ENCODE measurements around the gene IZUMO1. TPM values are rescaled to one million over a fixed set of nuclear protein-coding genes. Genes with fewer than 3 reads are reported as not detected.
"Not testable (repeated sequence)": the region's sequence is repeated elsewhere in the genome, so short reads cannot be mapped to it uniquely, and the experiment has no call there.

Gene IZUMO1
- polyA plus RNA-seq, 12 donors = 0.43 to 2.2 (median 1.1) TPM; not detected in 2

- DNase-seq = no peak
These were observed 31.7 kb downstream of the IZUMO1 start for GRCh38 chr19:48714759-48715675.

- peak; percentile 99 for DNase-seq
These were observed 32.6 kb downstream of the IZUMO1 start for GRCh38 chr19:48713864-48714755.

- no peak for DNase-seq
These were observed 33.5 kb downstream of the IZUMO1 start for GRCh38 chr19:48713041-48713863.

- no peak for DNase-seq
These were observed 35.5 kb downstream of the IZUMO1 start for GRCh38 chr19:48711106-48711662.

- DNase-seq = no peak
These were observed 38.2 kb downstream of the IZUMO1 start for GRCh38 chr19:48708471-48708870.

- no peak for DNase-seq
These were observed 41.3 kb downstream of the IZUMO1 start for GRCh38 chr19:48705431-48705830.

- no peak for DNase-seq
These were observed 43.4 kb downstream of the IZUMO1 start for GRCh38 chr19:48703316-48703715.

GRCh38 chr19:48702701-48703100, 44.0 kb downstream of the IZUMO1 start:
- no peak for DNase-seq

GRCh38 chr19:48698046-48698445, 48.7 kb downstream of the IZUMO1 start:
- DNase-seq = no peak

- no peak for DNase-seq
These were observed 50.2 kb downstream of the IZUMO1 start for GRCh38 chr19:48696353-48697010.

GRCh38 chr19:48695743-48696352, 50.9 kb downstream of the IZUMO1 start, which contains the start of gene FUT2:
FUT2 (plus strand) TSS chr19:48695971; CDS start chr19:48702957, 6,986 bp downstream.
- no peak for DNase-seq

- not testable (repeated sequence) for DNase-seq
These were observed 53.1 kb downstream of the IZUMO1 start for GRCh38 chr19:48693629-48694028.

Other genes with a start within 250 kb of the IZUMO1 start
- 1 to 10 TPM in 1 of 12 donors, under 1 TPM in 7, not detected in 4; 0.07 to 1.9 (median 0.12) TPM for gene LMTK3, start 235.1 kb downstream of the IZUMO1 start, polyA plus RNA-seq (ENCODE audit: insufficient read length in 12 of 12)
- gene SULT2B1, start 194.7 kb downstream of the IZUMO1 start, polyA plus RNA-seq (ENCODE audit: insufficient read length in 12 of 12) = 10 to 100 TPM in 1 of 12 donors, 1 to 10 TPM in 2, under 1 TPM in 5, not detected in 4; 0.13 to 13.1 (median 0.31) TPM
- under 1 TPM in 1 of 12 donors, not detected in 11; 0.57 TPM for gene SPACA4, start 140.2 kb downstream of the IZUMO1 start, polyA plus RNA-seq (ENCODE audit: insufficient read length in 12 of 12)
- gene FAM83E, start 131.8 kb downstream of the IZUMO1 start, polyA plus RNA-seq (ENCODE audit: insufficient read length in 12 of 12) = 10 to 100 TPM in 1 of 12 donors, 1 to 10 TPM in 2, under 1 TPM in 4, not detected in 5; 0.09 to 18.2 (median 0.46) TPM
- 1,000 to 10,000 TPM; 1,133 to 1,917 (median 1,470) TPM for gene RPL18, start 127.7 kb downstream of the IZUMO1 start, polyA plus RNA-seq (ENCODE audit: insufficient read length in 12 of 12)
- 10 to 100 TPM in 2 of 12 donors, 1 to 10 TPM in 9, not detected in 1; 5.5 to 27.2 (median 7.2) TPM for gene SPHK2, start 127.4 kb downstream of the IZUMO1 start, polyA plus RNA-seq (ENCODE audit: insufficient read length in 12 of 12)
- gene DBP, start 109.5 kb downstream of the IZUMO1 start, polyA plus RNA-seq (ENCODE audit: insufficient read length in 12 of 12) = 10 to 100 TPM in 3 of 12 donors, 1 to 10 TPM in 8, not detected in 1; 3.7 to 11.3 (median 5.3) TPM
- 10 to 100 TPM in 6 of 12 donors, 1 to 10 TPM in 5, not detected in 1; 5.8 to 20.9 (median 10.5) TPM for gene CA11, start 100.7 kb downstream of the IZUMO1 start, polyA plus RNA-seq (ENCODE audit: insufficient read length in 12 of 12)
- gene NTN5, start 73.9 kb downstream of the IZUMO1 start, polyA plus RNA-seq (ENCODE audit: insufficient read length in 12 of 12) = 1 to 10 TPM in 6 of 12 donors, under 1 TPM in 4, not detected in 2; 0.56 to 2.2 (median 1.2) TPM
- gene FUT2, start 50.9 kb downstream of the IZUMO1 start, polyA plus RNA-seq (ENCODE audit: insufficient read length in 12 of 12) = 1 to 10 TPM in 1 of 12 donors, under 1 TPM in 9, not detected in 2; 0.34 to 1.2 (median 0.73) TPM
- gene MAMSTR, start 27.2 kb downstream of the IZUMO1 start, polyA plus RNA-seq (ENCODE audit: insufficient read length in 12 of 12) = 100 to 1,000 TPM in 5 of 12 donors, 10 to 100 TPM in 6, not detected in 1; 56.7 to 184 (median 98.5) TPM
- gene RASIP1, start 6.3 kb downstream of the IZUMO1 start, polyA plus RNA-seq (ENCODE audit: insufficient read length in 12 of 12) = 10 to 100 TPM in 11 of 12 donors, not detected in 1; 15.1 to 39.6 (median 22.0) TPM
- 1 to 10 TPM in 9 of 12 donors, under 1 TPM in 1, not detected in 2; 0.95 to 1.7 (median 1.4) TPM for gene FUT1, start 5.7 kb upstream of the IZUMO1 start, polyA plus RNA-seq (ENCODE audit: insufficient read length in 12 of 12)
- not detected for gene FGF21, start 8.6 kb upstream of the IZUMO1 start, polyA plus RNA-seq (ENCODE audit: insufficient read length in 12 of 12)
- gene BCAT2, start 64.1 kb upstream of the IZUMO1 start, polyA plus RNA-seq (ENCODE audit: insufficient read length in 12 of 12) = 10 to 100 TPM in 11 of 12 donors, not detected in 1; 17.4 to 25.4 (median 20.7) TPM
- gene HSD17B14, start 89.6 kb upstream of the IZUMO1 start, polyA plus RNA-seq (ENCODE audit: insufficient read length in 12 of 12) = 1 to 10 TPM in 10 of 12 donors, not detected in 2; 2.5 to 4.8 (median 3.1) TPM
- gene PLEKHA4, start 121.7 kb upstream of the IZUMO1 start, polyA plus RNA-seq (ENCODE audit: insufficient read length in 12 of 12) = 10 to 100 TPM in 11 of 12 donors, not detected in 1; 24.6 to 41.2 (median 30.4) TPM
- gene PPP1R15A, start 125.5 kb upstream of the IZUMO1 start, polyA plus RNA-seq (ENCODE audit: insufficient read length in 12 of 12) = 100 to 1,000 TPM in 1 of 12 donors, 10 to 100 TPM in 10, not detected in 1; 36.2 to 100 (median 59.0) TPM
- under 1 TPM in 7 of 12 donors, not detected in 5; 0.09 to 0.83 (median 0.14) TPM for gene TULP2, start 151.8 kb upstream of the IZUMO1 start, polyA plus RNA-seq (ENCODE audit: insufficient read length in 12 of 12)
- gene NUCB1, start 153.4 kb upstream of the IZUMO1 start, polyA plus RNA-seq (ENCODE audit: insufficient read length in 12 of 12) = 100 to 1,000 TPM in 11 of 12 donors, not detected in 1; 114 to 175 (median 139) TPM
- gene DHDH, start 186.8 kb upstream of the IZUMO1 start, polyA plus RNA-seq (ENCODE audit: insufficient read length in 12 of 12) = under 1 TPM in 9 of 12 donors, not detected in 3; 0.14 to 0.68 (median 0.37) TPM
- gene BAX, start 208.0 kb upstream of the IZUMO1 start, polyA plus RNA-seq (ENCODE audit: insufficient read length in 12 of 12) = 10 to 100 TPM in 11 of 12 donors, not detected in 1; 28.4 to 50.9 (median 34.7) TPM
- gene FTL, start 218.4 kb upstream of the IZUMO1 start, polyA plus RNA-seq (ENCODE audit: insufficient read length in 12 of 12) = 1,000 to 10,000 TPM in 1 of 12 donors, 100 to 1,000 TPM in 10, not detected in 1; 466 to 1,078 (median 553) TPM
- 100 to 1,000 TPM in 1 of 12 donors, 10 to 100 TPM in 10, not detected in 1; 51.4 to 109 (median 87.1) TPM for gene GYS1, start 246.4 kb upstream of the IZUMO1 start, polyA plus RNA-seq (ENCODE audit: insufficient read length in 12 of 12)
- gene RUVBL2, start 247.0 kb upstream of the IZUMO1 start, polyA plus RNA-seq (ENCODE audit: insufficient read length in 12 of 12) = 10 to 100 TPM in 11 of 12 donors, not detected in 1; 43.6 to 61.1 (median 49.2) TPM

All from muscle of arm (tissue), 12 donors.